HG02884 (cell line): ENCODE measurements around the gene STAB2.
"Not testable (repeated sequence)": the region's sequence is repeated elsewhere in the genome, so short reads cannot be mapped to it uniquely, and the experiment has no call there.

Experiments used
- ATAC-seq: cut with Tn5 transposase; IDR thresholded peaks from one replicate; pipeline ENCODE4 v1.9.1; 2021; ENCODE audit warnings: mild to moderate bottlenecking, moderate library complexity; ENCODE audit not compliant: unreplicated experiment

STAB2 gene

GRCh38 chr12:103642240-103642864 lies 55.3 kb downstream of the STAB2 start:
- ATAC-seq: no peak

DNA sequence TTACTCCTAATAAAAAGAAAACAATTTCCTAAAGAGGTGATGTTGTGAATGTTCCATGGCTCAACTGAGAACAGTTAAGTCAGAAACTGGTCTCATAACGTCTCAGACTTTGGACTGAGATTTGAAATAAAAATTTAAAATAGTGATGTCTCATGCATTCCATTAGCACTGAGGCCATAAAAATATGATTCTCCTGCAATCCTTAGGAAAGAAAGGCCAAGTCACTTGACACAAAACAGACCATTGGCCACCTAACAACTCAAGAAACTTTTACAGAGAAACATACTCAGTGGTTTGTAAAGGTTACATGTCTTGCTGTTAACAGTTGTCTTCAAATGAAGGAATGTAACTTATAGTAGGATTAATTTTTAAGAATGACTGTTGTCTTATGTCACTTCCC lies 58.1 kb downstream of the STAB2 start:
- ATAC-seq: no peak

- no peak for ATAC-seq
Measured at GRCh38 chr12:103647267-103647666, 60.2 kb downstream of the STAB2 start.

- ATAC-seq: no peak
Measured at GRCh38 chr12:103652808-103653207, 65.7 kb downstream of the STAB2 start.

- ATAC-seq: not testable (repeated sequence)
Measured at GRCh38 chr12:103653568-103654173, 66.6 kb downstream of the STAB2 start.

- ATAC-seq: no peak
Measured at GRCh38 chr12:103654816-103655215, 67.7 kb downstream of the STAB2 start.

DNA sequence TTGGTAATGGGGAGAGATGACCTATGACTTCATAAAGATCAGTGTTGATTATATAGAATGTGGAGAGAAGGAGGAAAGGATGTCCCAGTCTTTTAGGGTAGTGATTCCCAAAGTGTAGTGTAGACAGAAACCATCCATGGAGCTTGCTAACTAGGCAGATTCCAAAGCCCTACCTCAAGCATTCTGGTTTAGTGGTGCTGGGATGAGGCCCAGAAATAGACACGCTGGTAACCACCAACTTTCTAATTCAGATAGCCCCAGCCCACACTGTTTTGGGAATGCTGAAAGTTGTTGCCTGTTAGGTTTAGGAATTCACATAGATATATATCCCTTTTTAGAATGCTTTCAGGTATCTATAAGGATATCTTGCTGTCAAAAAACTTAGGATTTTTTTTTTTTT lies 69.2 kb downstream of the STAB2 start:
- ATAC-seq: no peak

DNA sequence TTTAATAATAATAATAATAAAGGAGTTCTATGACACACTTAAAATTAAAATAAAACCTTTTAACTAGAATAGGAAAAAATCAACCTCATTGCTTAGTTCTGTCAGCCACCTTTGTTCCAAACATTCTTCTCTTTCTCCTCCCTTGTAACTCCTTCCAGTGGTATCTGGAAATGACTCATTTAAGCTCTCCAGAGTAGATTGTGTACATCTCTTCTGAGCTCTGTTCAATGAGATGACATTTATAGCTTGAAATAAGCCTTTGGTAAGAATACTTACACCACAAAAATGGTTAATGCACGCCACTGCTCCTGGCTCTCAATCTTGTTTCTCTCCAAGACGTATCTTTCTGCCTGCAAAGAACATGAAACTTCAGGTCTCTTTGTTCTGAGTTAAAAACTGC lies 70.3 kb downstream of the STAB2 start:
- ATAC-seq: no peak

GRCh38 chr12:103664626-103665025 lies 77.6 kb downstream of the STAB2 start:
- ATAC-seq: no peak

DNA sequence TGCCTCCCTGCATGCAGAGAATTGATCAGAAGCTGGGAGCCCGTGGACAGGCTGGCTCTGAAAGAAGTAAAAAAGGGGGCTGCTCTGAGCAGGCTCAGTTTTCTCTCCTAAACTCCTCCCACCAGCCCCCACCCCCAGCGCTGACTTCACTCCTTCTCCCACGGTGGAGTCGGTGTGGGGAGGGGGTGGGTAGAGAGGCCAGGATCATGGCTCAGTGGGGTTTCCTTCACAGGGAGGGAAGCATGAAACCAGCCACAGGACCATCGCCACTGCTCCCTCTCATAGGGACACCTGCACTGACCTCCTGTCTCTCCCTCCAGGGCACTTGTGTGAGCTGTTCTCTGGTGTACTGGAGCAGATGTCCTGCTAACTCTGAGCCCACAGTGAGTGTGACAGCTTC lies 78.9 kb downstream of the STAB2 start:
- ATAC-seq: no peak

GRCh38 chr12:103667125-103667524 lies 80.1 kb downstream of the STAB2 start:
- no peak for ATAC-seq

DNA sequence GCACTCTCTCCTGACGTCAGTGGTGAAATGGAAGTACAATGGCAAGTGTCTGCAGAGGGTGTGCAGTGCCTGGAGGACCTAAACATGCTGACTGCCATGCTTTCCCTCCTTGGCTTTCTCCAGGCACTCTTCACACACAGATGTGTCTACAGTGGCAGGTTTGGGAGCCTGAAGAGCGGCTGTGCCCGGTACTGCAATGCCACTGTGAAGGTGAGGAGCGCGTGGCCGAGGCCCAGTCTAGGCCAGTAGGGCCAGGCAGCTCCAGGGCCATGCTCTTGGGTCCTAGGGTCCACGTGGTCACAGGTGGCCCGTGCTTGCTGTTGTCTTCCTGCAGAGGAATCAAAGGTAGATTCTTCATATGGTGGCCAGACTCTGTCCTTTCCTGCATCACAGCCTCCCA lies 81.4 kb downstream of the STAB2 start:
- ATAC-seq: no peak

- no peak for ATAC-seq
Measured at GRCh38 chr12:103671367-103671766, 84.3 kb downstream of the STAB2 start.

GRCh38 chr12:103672401-103673119 lies 85.5 kb downstream of the STAB2 start:
- no peak for ATAC-seq

GRCh38 chr12:103673487-103673886 lies 86.4 kb downstream of the STAB2 start:
- no peak for ATAC-seq

- ATAC-seq: no peak
Measured at GRCh38 chr12:103673891-103674375, 86.9 kb downstream of the STAB2 start.

DNA sequence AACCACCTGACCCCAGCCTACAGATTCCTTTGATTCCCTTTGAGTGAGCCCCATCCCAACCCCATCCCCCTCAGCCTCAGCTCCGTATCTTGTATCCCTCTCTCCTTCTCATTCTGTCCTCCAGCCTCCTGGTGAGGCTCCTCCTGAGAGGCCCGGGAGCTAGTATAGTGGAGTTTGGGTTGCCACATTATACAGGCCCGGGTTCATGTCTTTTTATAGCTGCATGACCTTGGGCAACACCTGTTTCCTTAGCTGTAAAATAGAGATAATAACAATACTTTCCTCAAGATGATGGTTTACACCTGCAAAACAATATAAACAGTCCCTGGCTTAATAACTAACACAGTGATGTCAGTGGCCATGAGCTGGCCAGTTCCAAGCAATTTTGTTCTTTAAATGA lies 89.8 kb downstream of the STAB2 start:
- ATAC-seq: no peak

GRCh38 chr12:103677341-103677740 lies 90.3 kb downstream of the STAB2 start:
- no peak for ATAC-seq

GRCh38 chr12:103677905-103678304 lies 90.8 kb downstream of the STAB2 start:
- ATAC-seq: no peak

GRCh38 chr12:103679421-103680170 lies 92.5 kb downstream of the STAB2 start:
- no peak for ATAC-seq

DNA sequence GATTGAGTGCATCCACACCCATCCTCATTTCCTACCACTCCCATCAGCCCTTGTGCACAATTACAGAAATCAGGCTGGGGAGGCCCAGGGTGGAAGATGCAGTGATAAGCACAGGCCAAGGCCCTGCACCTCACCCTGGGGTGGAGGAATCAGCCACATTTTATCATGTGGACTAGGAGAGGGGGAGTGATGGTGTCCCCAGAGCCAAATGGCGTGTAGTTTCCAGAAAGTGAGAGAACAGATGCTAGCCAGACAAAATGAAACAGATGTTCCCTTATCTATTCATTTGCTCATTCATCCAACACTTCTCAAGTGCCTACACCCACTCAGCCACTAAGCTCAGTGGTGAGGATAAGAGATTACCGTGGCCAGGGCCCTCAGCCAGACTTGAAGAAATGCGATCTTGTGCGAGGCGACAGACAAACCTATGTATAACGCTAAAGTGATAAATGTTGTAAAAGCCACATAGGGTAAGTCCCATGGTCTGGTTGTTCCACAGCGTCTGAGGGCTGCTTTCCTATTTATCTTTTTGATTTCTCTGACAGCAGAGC lies 93.6 kb downstream of the STAB2 start:
- no peak for ATAC-seq
